ENCODE results near the gene SPECC1.

SPECC1 gene

DNA sequence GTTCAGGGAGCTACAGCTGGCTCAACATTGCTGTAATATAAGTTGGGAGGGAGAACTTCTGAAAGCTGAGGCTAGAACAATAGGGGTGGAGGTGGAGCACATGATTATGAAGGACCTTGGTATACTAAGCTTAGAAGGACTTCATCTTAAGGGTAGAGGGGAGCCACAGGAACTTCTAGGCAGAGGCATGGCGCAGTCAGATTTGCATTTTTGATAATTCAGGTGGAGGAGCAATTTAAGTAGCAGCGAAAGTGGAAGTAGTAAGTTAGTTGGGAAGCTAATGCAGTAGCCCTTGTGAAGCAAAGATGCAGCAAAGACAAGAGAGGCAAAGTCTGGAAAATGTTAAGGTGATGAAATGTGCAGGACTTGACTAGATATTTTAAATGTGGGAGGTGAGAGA, 144.1 kb downstream of the SPECC1 start:
- TF ChIP-seq, protein P1, sequence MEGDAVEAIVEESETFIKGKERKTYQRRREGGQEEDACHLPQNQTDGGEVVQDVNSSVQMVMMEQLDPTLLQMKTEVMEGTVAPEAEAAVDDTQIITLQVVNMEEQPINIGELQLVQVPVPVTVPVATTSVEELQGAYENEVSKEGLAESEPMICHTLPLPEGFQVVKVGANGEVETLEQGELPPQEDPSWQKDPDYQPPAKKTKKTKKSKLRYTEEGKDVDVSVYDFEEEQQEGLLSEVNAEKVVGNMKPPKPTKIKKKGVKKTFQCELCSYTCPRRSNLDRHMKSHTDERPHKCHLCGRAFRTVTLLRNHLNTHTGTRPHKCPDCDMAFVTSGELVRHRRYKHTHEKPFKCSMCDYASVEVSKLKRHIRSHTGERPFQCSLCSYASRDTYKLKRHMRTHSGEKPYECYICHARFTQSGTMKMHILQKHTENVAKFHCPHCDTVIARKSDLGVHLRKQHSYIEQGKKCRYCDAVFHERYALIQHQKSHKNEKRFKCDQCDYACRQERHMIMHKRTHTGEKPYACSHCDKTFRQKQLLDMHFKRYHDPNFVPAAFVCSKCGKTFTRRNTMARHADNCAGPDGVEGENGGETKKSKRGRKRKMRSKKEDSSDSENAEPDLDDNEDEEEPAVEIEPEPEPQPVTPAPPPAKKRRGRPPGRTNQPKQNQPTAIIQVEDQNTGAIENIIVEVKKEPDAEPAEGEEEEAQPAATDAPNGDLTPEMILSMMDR (IDR thresholded peaks at IDR 0.05; ENCODE audit: low read depth, low read length, missing control alignments), result no peak
- no peak for DNase-seq (ENCODE audit: low read depth)

DNA sequence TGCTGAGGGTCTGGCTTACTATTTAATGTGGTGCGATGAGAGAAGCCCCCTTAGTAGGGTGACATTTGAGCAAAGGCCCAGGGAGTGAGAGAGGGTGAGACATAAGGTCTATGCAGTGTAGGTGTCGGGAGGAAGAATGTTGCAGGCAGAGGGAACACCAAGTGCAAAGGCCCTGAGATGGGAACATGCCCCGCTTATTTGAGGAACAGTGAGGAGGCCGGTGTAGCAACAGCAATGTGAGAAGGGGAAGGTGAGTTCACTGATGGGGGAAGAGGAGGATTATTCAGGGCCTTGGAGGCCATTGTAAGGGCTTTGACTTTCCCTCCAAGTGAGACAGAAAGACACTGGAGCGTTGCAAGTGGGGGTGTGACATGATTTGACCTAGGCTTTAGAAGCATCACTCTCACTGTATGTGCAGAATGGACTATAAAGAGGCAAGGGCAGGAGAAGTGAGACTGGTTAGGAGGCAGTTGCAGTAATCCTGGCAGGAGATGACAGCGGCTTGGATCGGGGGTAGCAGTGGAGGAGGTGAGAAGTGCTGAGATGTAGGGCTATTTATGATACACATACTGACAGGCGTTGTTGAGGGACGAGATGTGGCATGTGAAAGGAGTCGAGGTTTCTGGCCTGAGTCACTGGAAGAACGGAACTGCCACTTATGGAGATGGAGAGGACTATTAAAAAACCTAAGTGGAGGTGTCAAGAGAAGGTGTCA, 145.3 kb downstream of the SPECC1 start:
- TF ChIP-seq, protein P1 (IDR thresholded peaks at IDR 0.05; ENCODE audit: low read depth, low read length, missing control alignments), result no peak
- DNase-seq (ENCODE audit: low read depth), result no peak
- H3K4me3 ChIP-seq (ENCODE audit: low read depth, low read length), result peak overlapping the region; percentile 85; the same call in 1 of the 2 replicates

More for the DNA sequence above, 144.1 kb downstream of the SPECC1 start:
- no peak overlapping the region for H3K4me3 ChIP-seq (ENCODE audit: low read depth, low read length)

DNA sequence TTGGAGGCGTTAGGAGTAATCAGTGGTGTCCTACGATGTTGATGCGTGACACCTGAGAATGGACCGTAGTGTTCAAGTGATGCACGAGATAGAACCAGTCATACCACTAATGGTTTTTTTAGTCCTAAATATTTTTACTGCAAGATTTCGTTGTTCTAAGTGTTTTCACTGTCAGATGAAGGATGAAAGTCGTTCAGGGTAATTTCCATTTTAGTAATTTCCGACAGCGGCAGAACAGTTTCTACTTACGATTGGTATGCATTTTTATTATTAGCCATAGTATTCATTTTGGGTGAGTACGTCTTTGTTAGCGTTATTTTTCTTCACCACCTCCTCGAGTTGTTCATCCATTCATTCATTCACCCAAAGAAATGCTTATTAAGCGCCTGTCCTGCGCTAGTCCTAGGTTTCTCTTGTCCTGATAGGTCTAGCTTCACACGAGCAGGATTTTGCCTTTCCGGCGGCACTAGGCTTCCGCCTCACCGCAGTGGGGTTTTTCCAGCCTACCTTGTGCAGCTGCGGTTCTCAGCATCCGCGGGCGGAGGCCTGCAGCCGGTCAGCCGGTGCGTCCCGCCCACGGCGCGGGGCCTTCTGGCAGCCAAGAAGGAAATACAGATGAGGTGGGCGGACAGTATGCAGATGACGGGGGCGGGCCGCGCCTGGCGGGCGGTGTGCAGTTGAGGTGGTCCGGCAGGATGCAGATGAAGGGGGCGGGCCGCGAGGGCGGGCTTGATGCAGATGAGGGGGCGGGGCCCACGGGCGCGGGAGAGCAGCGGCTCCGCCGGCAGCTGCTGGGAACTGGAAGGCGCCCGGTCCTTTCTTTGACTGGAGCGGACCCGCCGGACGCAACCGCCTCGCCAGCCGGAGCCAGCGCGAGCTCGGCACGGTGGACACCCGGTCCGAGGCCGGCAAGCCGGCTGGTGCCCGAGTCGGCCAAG, 146.4 kb downstream of the SPECC1 start:
- peak overlapping the region; percentile 85 for H3K4me3 ChIP-seq (ENCODE audit: low read depth, low read length)
- TF ChIP-seq, protein P1 (IDR thresholded peaks at IDR 0.05; ENCODE audit: low read depth, low read length, missing control alignments), result no peak
- DNase-seq (ENCODE audit: low read depth), result peak; percentile 95

DNA sequence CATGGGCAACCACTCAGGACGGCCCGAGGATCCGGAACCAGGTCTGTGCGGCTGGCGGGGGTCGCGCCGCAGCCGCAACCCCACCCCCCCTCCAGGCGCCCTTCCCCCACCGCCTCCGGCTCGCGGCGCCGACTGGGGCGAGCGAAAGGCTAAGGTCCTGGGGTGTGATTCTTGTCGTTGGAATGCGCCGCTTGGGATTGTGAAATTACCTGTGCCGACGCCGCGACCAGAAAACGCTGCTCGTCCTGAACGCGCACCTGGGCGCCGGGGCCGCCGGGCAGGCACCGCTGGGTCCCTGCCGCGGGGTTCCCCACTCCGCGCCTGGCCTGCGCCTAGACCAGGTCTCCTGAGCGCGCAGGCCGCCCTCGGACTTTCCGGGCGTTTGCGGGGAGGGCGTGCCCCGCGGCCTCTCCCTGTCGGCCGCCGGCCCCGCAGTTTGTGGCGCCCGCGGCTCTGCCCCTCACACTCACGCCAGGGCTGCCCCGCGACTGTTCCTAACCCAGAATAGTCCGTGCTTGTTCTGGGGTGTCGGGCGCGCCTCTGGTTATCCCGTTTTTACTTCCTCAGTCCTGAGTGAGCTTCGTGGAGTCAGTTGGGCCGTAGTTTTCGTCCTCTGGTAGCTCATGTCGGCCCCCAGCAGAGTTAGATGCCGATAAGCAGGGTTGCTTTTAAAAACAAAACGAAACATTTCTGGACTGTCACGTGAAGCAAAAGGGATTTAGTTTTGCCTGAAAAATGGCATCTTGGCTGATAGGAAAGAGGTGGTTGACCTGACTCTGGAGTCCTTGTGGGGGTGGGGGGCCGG, 147.2 kb downstream of the SPECC1 start:
- H3K4me3 ChIP-seq (ENCODE audit: low read depth, low read length), result peak overlapping the region; percentile 85
- DNase-seq (ENCODE audit: low read depth), result no peak
- TF ChIP-seq, protein P1 (IDR thresholded peaks at IDR 0.05; ENCODE audit: low read depth, low read length, missing control alignments), result no peak

DNA sequence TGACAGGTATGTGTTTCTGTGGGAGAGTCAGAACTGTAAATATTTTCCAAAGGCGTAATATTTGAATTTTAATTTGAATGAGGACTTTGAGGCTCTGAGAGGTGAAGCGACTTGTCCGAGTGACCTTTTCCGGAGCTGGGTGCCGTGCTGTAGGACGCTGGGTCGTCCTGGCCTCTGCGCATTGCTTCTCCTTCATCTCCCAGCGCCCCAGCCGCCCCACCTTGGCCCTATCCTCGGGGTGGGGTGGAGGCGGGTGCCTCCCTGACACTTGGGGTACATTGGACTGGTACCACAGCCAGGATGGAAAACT, 147.8 kb downstream of the SPECC1 start:
- DNase-seq (ENCODE audit: low read depth), result no peak
- TF ChIP-seq, protein P1 (IDR thresholded peaks at IDR 0.05; ENCODE audit: low read depth, low read length, missing control alignments), result no peak
- H3K4me3 ChIP-seq (ENCODE audit: low read depth, low read length), result peak overlapping the region; percentile 85

DNA sequence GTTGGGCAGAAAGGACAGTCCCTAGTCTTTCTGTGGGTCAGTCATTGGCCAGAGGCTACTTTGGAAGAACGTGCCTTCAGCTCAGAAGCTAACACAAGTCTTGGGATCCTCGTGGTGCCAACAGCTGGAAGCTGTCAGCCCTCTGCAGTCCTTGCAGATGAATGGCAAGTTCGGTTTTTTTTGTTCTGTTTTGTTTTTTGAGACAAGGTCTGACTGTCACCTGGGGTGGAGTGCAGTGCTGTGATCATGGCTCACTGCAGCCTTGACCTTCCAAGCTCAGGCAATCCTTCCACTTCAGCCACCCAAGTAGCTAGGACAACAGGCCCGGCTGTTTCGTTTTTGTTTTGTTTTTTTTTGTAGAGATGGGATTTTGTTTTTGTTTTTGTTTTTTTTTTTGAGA, 149.4 kb downstream of the SPECC1 start:
- no peak for DNase-seq (ENCODE audit: low read depth)
- H3K4me3 ChIP-seq (ENCODE audit: low read depth, low read length), result no peak overlapping the region
- TF ChIP-seq, protein P1 (IDR thresholded peaks at IDR 0.05; ENCODE audit: low read depth, low read length, missing control alignments), result no peak
